Heart left ventricle (tissue), 16 donors: ENCODE data around the gene ZNF319. TPM values are rescaled to one million over a fixed set of nuclear protein-coding genes. Genes with fewer than 3 reads are reported as not detected.

ENCODE experiments used
- ATAC-seq, 4 donors: fragments of 200-7000 bp; cut with Tn5 transposase; one replicate each; pipeline ENCODE4 v1.9.1; 2020 to 2022; ENCODE audit warnings: moderate library complexity in 4 of 4, mild to moderate bottlenecking in 3 of 4, moderate number of reproducible peaks in 1 of 4
- DNase-seq, 5 donors: peaks; one replicate each; pipeline ENCODE4 v3.0.0-alpha.2; 2020
- H3K27ac ChIP-seq, 12 donors: fragments of 200-600 bp; sonication (generic) in 4 of 12; one replicate each; pipeline versions ENCODE4 v1.5.0 to v1.8.0; 2016 to 2022; ENCODE audit warnings: mild to moderate bottlenecking in 2 of 12
- H3K27me3 ChIP-seq, 9 donors: fragments of 200-600 bp; sonication (generic) in 2 of 9; one replicate each; pipeline versions ENCODE4 v1.5.1 to v1.8.0; 2016 to 2022; ENCODE audit warnings: mild to moderate bottlenecking in 3 of 9
- H3K36me3 ChIP-seq, 9 donors: fragments of 200-600 bp; sonication (generic) in 2 of 9; one replicate each; pipeline versions ENCODE4 v1.5.0 to v1.8.0; 2018 to 2022; ENCODE audit warnings: mild to moderate bottlenecking in 2 of 9
- H3K4me1 ChIP-seq, 12 donors: fragments of 200-600 bp; sonication (generic) in 4 of 12; one replicate each; pipeline versions ENCODE4 v1.5.0 to v1.8.0; 2016 to 2022; ENCODE audit warnings: mild to moderate bottlenecking in 3 of 12
- H3K4me3 ChIP-seq, 12 donors: fragments of 200-600 bp; sonication (generic) in 4 of 12; one replicate each; pipeline versions ENCODE4 v1.5.0 to v1.8.0; 2017 to 2022; ENCODE audit warnings: mild to moderate bottlenecking in 9 of 12, moderate library complexity in 4 of 12
- H3K9me3 ChIP-seq, 12 donors: fragments of 200-600 bp; sonication (generic) in 4 of 12; one replicate each; pipeline versions ENCODE4 v1.5.0 to v1.8.0; 2016 to 2022; ENCODE audit warnings: mild to moderate bottlenecking in 1 of 12
- POLR2A ChIP-seq, 2 donors: fragments of 450-650 bp; IDR thresholded peaks; one replicate each; pipeline ENCODE4 v1.6.1; 2017; ENCODE audit warnings: antibody characterized with exemption in 2 of 2, mild to moderate bottlenecking in 2 of 2, moderate library complexity in 2 of 2
- WGBS, 4 donors: extraction: QIAGEN DNeasy Blood & Tissue Kit in 2 of 4; methylation state at CpG; one replicate each; pipeline versions ENCODE4 v1.1.5 to v1.1.7; 2013 to 2018; 5-methylcytosine and 5-hydroxymethylcytosine counted together
- intact Hi-C, 10 donors: fragments of 100-400 bp; cut with DNase I; formaldehyde crosslinking; loops; one replicate each; pipeline versions ENCODE4 v1.11.1 to v1.14.2; 2022
- polyA plus RNA-seq, 2 donors: library from polyadenylated mRNA; stranded (reverse); fragments of 200-250 nt; gene quantifications; one replicate each; pipeline ENCODE4 v1.2.3, GENCODE V29; 2013
- total RNA-seq, 9 donors: library from RNA; depleted of rRNA in 2 of 9; stranded (reverse); fragments of >200 nt in 2 of 9; fragmentation: NEBNext Ultra II Directional in 3 of 9; extraction: Animal tissue kit (Norgen Biotek cat#: 25700) in 3 of 9; gene quantifications; one replicate each; pipeline versions ENCODE4 v1.1.0 to v1.2.4, GENCODE V29; 2016 to 2023
- TF ChIP-seq, protein P1 (sequence below), 12 donors: fragments of 200-600 bp; sonication (generic) in 4 of 12; IDR thresholded peaks; one replicate each; pipeline versions ENCODE4 v1.5.0 to v1.8.0; 2018 to 2022; ENCODE audit warnings: antibody characterized with exemption in 12 of 12, mild to moderate bottlenecking in 5 of 12
- donor health status: ischemic (EF 13 %, LVEDD 7.1; RV severe dilation, severe dysfunction).
- donor health status: healthy with polysubstance abuse.
- donor health status: DM: no; HTN: yes; CAD: no.
- donor health status: DM: no; HTN: no; CAD: no.
- donor health status: ischemic (EF 25% LVEDD 6.9; RV normal size, moderate dysfunction).
- donor health status: ischemic (EF 25% LVEDD 5.7; RV mildly dilated, moderate dysfunction).
- donor health status: healthy.
- donor health status: DM: yes; HTN: yes; CAD: no.
- donor health status: ischemic (EF 35%, LVEDD 5.7; RV mildly dilated, moderate dysfunction).
- donor health status: nonischemic (EF 11% LVEDD 7.7; RV severe dilation, severe dysfunction).
- donor health status: DM: yes; HTN: yes; CAD: no.
- donor health status: PGD.
- donor health status: ischemic (EF 29% LVEDD 5.4; RV normal size, mild dysfunction).
- donor health status: nonischemic (EF 23%, LVEDD 6.1; RV moderate dilation, normal function).

Gene ZNF319
- total and polyA plus RNA-seq, 11 donors = 5.6 to 10.5 (median 8.6) TPM

DNA sequence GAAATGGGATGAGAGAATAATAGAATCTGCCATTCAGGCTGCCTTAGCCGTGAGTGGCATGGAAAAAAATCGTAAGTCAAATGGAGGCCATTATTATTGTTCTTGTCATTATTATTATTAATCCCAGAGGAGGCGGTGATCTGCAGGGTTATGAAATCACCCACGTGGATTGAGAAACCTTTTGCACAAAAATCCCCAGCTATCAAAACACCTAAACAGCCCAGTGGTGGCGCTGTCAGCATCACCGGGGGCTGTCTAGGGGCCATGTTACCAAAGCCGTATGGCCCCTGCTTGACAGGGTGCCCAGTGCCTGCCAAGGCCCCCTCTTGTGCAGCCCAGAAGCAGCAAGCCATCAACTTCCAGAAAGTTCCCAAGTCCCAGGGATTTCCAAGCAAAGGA lies 54.7 kb downstream of the ZNF319 start:
- intact Hi-C loops = no loop called here
- WGBS, 4 donors = 52 to 67% (median 57%) methylated on average over 7 of the region's 7 CpGs
- DNase-seq (no peak), ATAC-seq (no peak)
- H3K4me1 ChIP-seq = peaks cover 0 to 15% (median 0%) of the 10 kb centered on the region in 12 donors
- H3K27me3 ChIP-seq = peaks cover 0 to 6% (median 0%) of the 10 kb centered on the region in 9 donors
- H3K4me3 ChIP-seq = no peak overlapping the region
- no peak for TF ChIP-seq POLR2A (IDR thresholded peaks at IDR 0.05)
- TF ChIP-seq, protein P1, sequence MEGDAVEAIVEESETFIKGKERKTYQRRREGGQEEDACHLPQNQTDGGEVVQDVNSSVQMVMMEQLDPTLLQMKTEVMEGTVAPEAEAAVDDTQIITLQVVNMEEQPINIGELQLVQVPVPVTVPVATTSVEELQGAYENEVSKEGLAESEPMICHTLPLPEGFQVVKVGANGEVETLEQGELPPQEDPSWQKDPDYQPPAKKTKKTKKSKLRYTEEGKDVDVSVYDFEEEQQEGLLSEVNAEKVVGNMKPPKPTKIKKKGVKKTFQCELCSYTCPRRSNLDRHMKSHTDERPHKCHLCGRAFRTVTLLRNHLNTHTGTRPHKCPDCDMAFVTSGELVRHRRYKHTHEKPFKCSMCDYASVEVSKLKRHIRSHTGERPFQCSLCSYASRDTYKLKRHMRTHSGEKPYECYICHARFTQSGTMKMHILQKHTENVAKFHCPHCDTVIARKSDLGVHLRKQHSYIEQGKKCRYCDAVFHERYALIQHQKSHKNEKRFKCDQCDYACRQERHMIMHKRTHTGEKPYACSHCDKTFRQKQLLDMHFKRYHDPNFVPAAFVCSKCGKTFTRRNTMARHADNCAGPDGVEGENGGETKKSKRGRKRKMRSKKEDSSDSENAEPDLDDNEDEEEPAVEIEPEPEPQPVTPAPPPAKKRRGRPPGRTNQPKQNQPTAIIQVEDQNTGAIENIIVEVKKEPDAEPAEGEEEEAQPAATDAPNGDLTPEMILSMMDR (IDR thresholded peaks at IDR 0.05) = no peak
- H3K27ac ChIP-seq = no peak overlapping the region
- no peaks in the 10 kb centered on the region for H3K9me3 ChIP-seq
- H3K36me3 ChIP-seq = no peaks in the 10 kb centered on the region

DNA sequence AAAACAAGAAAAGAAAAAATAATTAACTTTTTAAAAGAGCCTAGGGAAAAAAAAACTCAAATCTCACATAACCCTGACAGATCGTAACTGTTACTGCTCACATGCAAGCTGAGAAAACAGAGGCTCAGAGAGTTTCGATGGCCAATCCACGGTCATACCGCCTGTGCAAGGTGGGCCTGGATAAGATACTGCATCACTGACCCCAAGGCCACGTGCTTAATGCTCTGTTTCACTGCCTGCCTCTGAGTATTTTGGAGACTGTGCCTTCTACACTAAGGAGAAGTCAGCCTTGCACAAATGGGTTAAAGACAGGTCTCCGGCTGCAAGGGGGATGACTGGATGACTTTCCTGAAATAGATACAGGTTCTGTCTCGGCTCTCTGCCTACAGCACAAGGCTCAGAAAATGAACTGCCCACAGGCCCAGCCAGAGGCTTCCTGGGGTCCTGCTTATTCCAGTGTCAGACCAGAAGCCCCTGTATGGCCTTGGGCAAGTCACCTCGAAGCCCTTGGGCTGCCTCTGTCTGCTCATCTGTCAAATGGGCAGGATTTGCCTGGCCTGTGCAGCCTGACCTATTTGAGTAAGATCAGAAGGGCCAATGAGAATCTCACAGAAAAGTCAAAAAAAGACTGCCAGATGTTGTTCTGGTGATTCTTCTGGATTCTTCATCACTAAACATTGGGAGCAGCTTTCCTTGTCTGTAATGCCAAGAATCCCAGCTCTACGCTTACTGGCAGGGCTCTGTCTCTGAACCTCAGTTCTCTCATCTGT lies 55.3 kb downstream of the ZNF319 start:
- no peak overlapping the region for H3K27ac ChIP-seq
- TF ChIP-seq POLR2A (IDR thresholded peaks at IDR 0.05) = no peak
- TF ChIP-seq, protein P1 (IDR thresholded peaks at IDR 0.05) = no peak
- H3K4me1 ChIP-seq = peaks cover 0 to 18% (median 0%) of the 10 kb centered on the region in 12 donors
- ATAC-seq (no peak), DNase-seq (no peak)
- no peaks in the 10 kb centered on the region for H3K36me3 ChIP-seq
- no peak overlapping the region for H3K4me3 ChIP-seq
- no peaks in the 10 kb centered on the region for H3K9me3 ChIP-seq
- WGBS, 4 donors = 63 to 72% (median 67%) methylated on average over 9 of the region's 9 CpGs
- peaks cover 0 to 5% (median 0%) of the 10 kb centered on the region in 9 donors for H3K27me3 ChIP-seq
- intact Hi-C loops = no loop called here

Other genes with a start within 250 kb of the ZNF319 start
- gene KIFC3, start 198.2 kb downstream of the ZNF319 start, total RNA-seq = 100 to 1,000 TPM in 1 of 9 donors, 10 to 100 TPM in 8; 46.1 to 105 (median 66.8) TPM
- 10 to 100 TPM; 61.1 to 64.4 TPM for gene KIFC3, start 198.2 kb downstream of the ZNF319 start, polyA plus RNA-seq
- gene CNGB1, start 29.5 kb downstream of the ZNF319 start, total RNA-seq = not detected
- gene CNGB1, start 29.5 kb downstream of the ZNF319 start, polyA plus RNA-seq = not detected
- 10 to 100 TPM; 20.3 to 61.9 (median 34.4) TPM for gene USB1, start 735 bp upstream of the ZNF319 start, total RNA-seq
- 10 to 100 TPM; 25.5 to 60.7 TPM for gene USB1, start 735 bp upstream of the ZNF319 start, polyA plus RNA-seq
- gene MMP15, start 25.1 kb upstream of the ZNF319 start, total RNA-seq = 10 to 100 TPM; 24.2 to 84.7 (median 60.9) TPM
- 10 to 100 TPM; 22.1 to 45.3 TPM for gene MMP15, start 25.1 kb upstream of the ZNF319 start, polyA plus RNA-seq
- 10 to 100 TPM; 30.7 to 57.5 (median 36.3) TPM for gene CFAP20, start 128.7 kb upstream of the ZNF319 start, total RNA-seq
- 10 to 100 TPM; 22.7 to 60.4 TPM for gene CFAP20, start 128.7 kb upstream of the ZNF319 start, polyA plus RNA-seq
- 10 to 100 TPM; 25.6 to 48.4 (median 40.0) TPM for gene CSNK2A2, start 197.4 kb upstream of the ZNF319 start, total RNA-seq
- gene CSNK2A2, start 197.4 kb upstream of the ZNF319 start, polyA plus RNA-seq = 10 to 100 TPM; 20.9 to 30.3 TPM